HepG2 (cell line): ENCODE results near the gene PPP4R1. TPM values are rescaled to one million over a fixed set of nuclear protein-coding genes. Genes with fewer than 3 reads are reported as not detected.
A peak's percentile ranks its signal among the peaks of the same experiment; 100 is the strongest.

Experiments used
- ATAC-seq: fragments of 200-7000 bp; cut with Tn5 transposase; 3 replicates; pipeline ENCODE4 v1.9.1; 2020; ENCODE audit warnings: mild to moderate bottlenecking, moderate library complexity
- BruUV-seq: library from RNA; stranded (reverse); fragments of 400-500 nt; replicated peaks from 2 replicates; lab custom pipeline; 2021; lab: Mats Ljungman, UMichigan
- CTCF ChIA-PET: fragments of 300-600 bp; formaldehyde crosslinking; extraction: SDS; loops from one replicate; lab custom pipeline; 2021; ENCODE audit warnings: low total read pairs, inconsistent platforms, low intra/inter-chr PET ratio; lab: Yijun Ruan, JAX
- POLR2A ChIA-PET: fragments of 350-600 bp; sonication (Branson Sonifier 250); formaldehyde crosslinking; loops from one replicate; lab custom pipeline; 2020; ENCODE audit warnings: antibody characterized with exemption, inconsistent platforms; lab: Yijun Ruan, JAX
- DNase-seq: peaks from one replicate; pipeline ENCODE4 v3.0.0-alpha.2; 2015; ENCODE audit warnings: low spot score
- FAIRE-seq: peaks from 3 replicates; lab custom pipeline; 2011; peaks lifted over from hg19 to GRCh38; lab: Jason Lieb, UNC
- H2AFZ ChIP-seq: one replicate; pipeline ENCODE4 v1.6.1; 2011; ENCODE audit warnings: low read length, inconsistent platforms
- H3K27ac ChIP-seq: fragments of 300-600 bp; 3 replicates; pipeline ENCODE4 v1.8.0; 2011; ENCODE audit warnings: mixed run types, mild to moderate bottlenecking, mixed read lengths, low read length, inconsistent platforms; ENCODE audit not compliant: insufficient read depth; ENCODE audit errors: extremely low read length
- H3K27me3 ChIP-seq, 2 experiments: fragments of 200-600 bp in 1 of 2; 2 replicates in 1 of 2; 3 replicates in 1 of 2; pipeline versions ENCODE4 v1.6.0 to v1.8.0; 2011; ENCODE audit warnings: low read length in 2 of 2, mild to moderate bottlenecking in 2 of 2, moderate library complexity in 2 of 2, inconsistent platforms in 1 of 2; ENCODE audit not compliant: insufficient read depth in 2 of 2, control insufficient read depth in 1 of 2
- H3K36me3 ChIP-seq, 2 experiments: fragments of 200-600 bp in 1 of 2; replicated peaks in 1 of 2; 2 replicates in 1 of 2; 3 replicates in 1 of 2; pipeline versions ENCODE4 v1.5.1 to v1.8.0; 2011; ENCODE audit warnings: low read length in 2 of 2, inconsistent platforms in 1 of 2; ENCODE audit not compliant: insufficient read depth in 2 of 2, control insufficient read depth in 1 of 2
- H3K4me1 ChIP-seq: 2 replicates; pipeline ENCODE4 v1.5.1; 2012; ENCODE audit warnings: low read length, inconsistent platforms; ENCODE audit not compliant: insufficient read depth
- H3K4me2 ChIP-seq: 2 replicates; pipeline ENCODE4 v1.6.0; 2011; ENCODE audit warnings: low read depth, low read length, inconsistent platforms
- H3K4me3 ChIP-seq, 3 experiments: fragments of 200-600 bp in 1 of 3; sonication (generic), shearing (Covaris generic) in 1 of 3; replicated peaks in 1 of 3; 2 replicates each; pipeline ENCODE4 v1.5.1; 2011 to 2016; ENCODE audit warnings: low read length in 3 of 3, inconsistent platforms in 2 of 3, low read depth in 2 of 3, mild to moderate bottlenecking in 2 of 3, control low read depth in 1 of 3, mixed read lengths in 1 of 3; ENCODE audit not compliant: insufficient read depth in 1 of 3
- H3K79me2 ChIP-seq: one replicate; pipeline ENCODE4 v1.6.1; 2011; ENCODE audit warnings: low read length, inconsistent platforms; ENCODE audit not compliant: insufficient read depth
- H3K9ac ChIP-seq: 2 replicates; pipeline ENCODE4 v1.6.0; 2011; ENCODE audit warnings: mild to moderate bottlenecking, low read depth, low read length, inconsistent platforms; ENCODE audit not compliant: insufficient read depth
- H3K9me3 ChIP-seq: 2 replicates; pipeline ENCODE4 v1.5.1; 2012; ENCODE audit warnings: mild to moderate bottlenecking, low read length
- H4K20me1 ChIP-seq: 2 replicates; pipeline ENCODE4 v1.6.0; 2011; ENCODE audit warnings: inconsistent platforms, mild to moderate bottlenecking, low read length, moderate library complexity; ENCODE audit not compliant: insufficient read depth
- MAF1 ChIP-seq: sonication (generic); formaldehyde crosslinking; IDR thresholded peaks from 2 replicates; pipeline ENCODE4 v1.5.0; 2020; ENCODE audit warnings: missing genetic modification reagents, borderline replicate concordance
- MAFF ChIP-seq: IDR thresholded peaks from 2 replicates; pipeline ENCODE4 v1.6.1; 2011; ENCODE audit warnings: low read depth, low read length, improper control_type of control experiment
- MAFK ChIP-seq, 2 experiments: IDR thresholded peaks in 1 of 2; conservative IDR thresholded peaks in 1 of 2; 2 replicates each; pipeline ENCODE4 v1.6.1; 2011; ENCODE audit warnings: improper control_type of control experiment in 2 of 2, low read length in 2 of 2
- SMC3 ChIP-seq: IDR thresholded peaks from 2 replicates; pipeline ENCODE4 v1.6.1; 2011; ENCODE audit warnings: low read length, improper control_type of control experiment
- SMYD3 ChIP-seq: sonication (generic); formaldehyde crosslinking; IDR thresholded peaks from 2 replicates; pipeline ENCODE4 v1.8.1; 2023; ENCODE audit warnings: mild to moderate bottlenecking, missing genetic modification reagents
- STAG1 ChIP-seq: sonication (generic); formaldehyde crosslinking; IDR thresholded peaks from 2 replicates; pipeline ENCODE4 v1.4.0; 2020; ENCODE audit warnings: missing genetic modification reagents
- ZNF552 ChIP-seq: sonication (generic); formaldehyde crosslinking; IDR thresholded peaks from 2 replicates; pipeline ENCODE4 v1.9.0; 2022; ENCODE audit warnings: missing genetic modification reagents, mild to moderate bottlenecking, borderline replicate concordance
- ZNF747 ChIP-seq: sonication (generic); formaldehyde crosslinking; IDR thresholded peaks from 2 replicates; pipeline ENCODE4 v1.8.1; 2023; ENCODE audit warnings: missing genetic modification reagents, mild to moderate bottlenecking, borderline replicate concordance
- ZNF891 ChIP-seq: sonication (generic); formaldehyde crosslinking; IDR thresholded peaks from 2 replicates; pipeline ENCODE4 v1.5.0; 2020; ENCODE audit warnings: mild to moderate bottlenecking, missing genetic modification reagents
- WGBS: methylation state at CpG from one replicate; pipeline ENCODE4 v1.1.6; 2017; ENCODE audit warnings: low lambda C conversion rate; 5-methylcytosine and 5-hydroxymethylcytosine counted together
- in situ Hi-C: cut with HindIII; loops from 2 replicates; pipeline ENCODE4 v1.10.0; 2017; ENCODE audit warnings: low pct_unique_long_range_greater_than_20kb; ENCODE audit not compliant: extremely low pct_ligation_motif_present
- intact Hi-C: fragments of 100-400 bp; cut with micrococcal nuclease; formaldehyde crosslinking; loops from one replicate; pipeline ENCODE4 v1.10.0; 2022; ENCODE audit not compliant: unreplicated experiment
- polyA plus RNA-seq, 8 experiments: library from polyadenylated mRNA; depleted of rRNA in 3 of 8; stranded (reverse) in 7 of 8; unstranded in 1 of 8; fragments of >200 nt; fragmentation: Illumina TruSeq in 4 of 8; extraction: Trizol in 4 of 8; gene quantifications; 2 replicates each; pipeline versions ENCODE4 v1.2.1 to v1.2.3, GENCODE V29; 2011 to 2016; ENCODE audit warnings: low read depth in 4 of 8, missing spikeins in 1 of 8, mixed read lengths in 1 of 8; ENCODE audit not compliant: insufficient read depth in 1 of 8
- total RNA-seq, 5 experiments: library from RNA; depleted of rRNA; stranded (reverse); fragments of >200 nt; fragmentation: Illumina TruSeq; extraction: Trizol; gene quantifications; 2 replicates each; pipeline ENCODE4 v1.2.3, GENCODE V29; 2016; ENCODE audit warnings: low read depth in 1 of 5
- TF ChIP-seq, protein P1 (sequence below): sonication (generic); formaldehyde crosslinking; conservative IDR thresholded peaks from 2 replicates; pipeline ENCODE4 v1.4.0; 2020; ENCODE audit warnings: missing genetic modification reagents
- TF ChIP-seq, protein P2 (sequence below): sonication (generic); formaldehyde crosslinking; IDR thresholded peaks from 2 replicates; pipeline ENCODE4 v1.5.0; 2020; ENCODE audit warnings: mild to moderate bottlenecking, missing genetic modification reagents, moderate library complexity

PPP4R1 gene
- total and polyA plus RNA-seq, 2 of the 13 experiments (the other 11 are each of a cell fraction or from before 2014, with no cell fraction given) = 66.5 to 72.4 TPM

DNA sequence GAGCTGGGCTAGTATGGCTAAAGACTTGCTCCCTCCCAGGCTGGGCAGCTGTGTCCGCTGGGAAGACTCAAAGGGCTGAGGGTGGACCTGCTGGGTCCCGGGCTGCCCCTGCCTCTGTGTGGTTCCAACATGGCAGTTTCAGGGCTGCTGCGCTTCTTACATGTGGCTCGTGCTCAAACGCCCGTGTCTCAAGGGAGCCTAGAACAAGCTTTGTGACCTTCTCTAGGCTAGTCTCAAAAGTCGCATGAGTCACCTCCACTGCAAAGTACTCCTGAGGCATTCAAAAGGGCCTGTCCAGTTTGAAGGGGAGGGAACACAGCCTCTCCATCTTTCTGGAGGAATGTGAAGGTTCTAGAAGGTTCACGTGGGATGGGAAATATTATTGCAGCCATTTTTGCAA is 49.0 kb upstream of the PPP4R1 start:
- intact Hi-C loops (no loop called here), in situ Hi-C loops (no loop called here)
- Histone ChIP-seq H3K36me3 (no peaks in the 10 kb centered on the region), H3K27me3 (peaks cover 0 to 3% of the 10 kb centered on the region in 2 experiments; a peak in 1 of 5 replicates), H3K4me2 (no peak overlapping the region), H3K4me3 (no peak overlapping the region), H4K20me1 (no peaks in the 10 kb centered on the region), H3K9me3 (no peaks in the 10 kb centered on the region), H3K27ac (no peak overlapping the region), H3K4me1 (peaks cover 16% of the 10 kb centered on the region), H3K79me2 (no peaks in the 10 kb centered on the region), H2AFZ (no peak overlapping the region), H3K9ac (no peak overlapping the region)
- ATAC-seq (no peak), DNase-seq (no peak), FAIRE-seq (no peak)
- 56% methylated on average over 6 of the region's 8 CpGs for WGBS
- ChIA-PET CTCF (no interaction called here), POLR2A (no interaction called here)
- no peak for TF ChIP-seq ZNF552 (CRISPR knock-in tag)
- TF ChIP-seq MAF1 (CRISPR knock-in tag) = no peak
- TF ChIP-seq, protein P1, sequence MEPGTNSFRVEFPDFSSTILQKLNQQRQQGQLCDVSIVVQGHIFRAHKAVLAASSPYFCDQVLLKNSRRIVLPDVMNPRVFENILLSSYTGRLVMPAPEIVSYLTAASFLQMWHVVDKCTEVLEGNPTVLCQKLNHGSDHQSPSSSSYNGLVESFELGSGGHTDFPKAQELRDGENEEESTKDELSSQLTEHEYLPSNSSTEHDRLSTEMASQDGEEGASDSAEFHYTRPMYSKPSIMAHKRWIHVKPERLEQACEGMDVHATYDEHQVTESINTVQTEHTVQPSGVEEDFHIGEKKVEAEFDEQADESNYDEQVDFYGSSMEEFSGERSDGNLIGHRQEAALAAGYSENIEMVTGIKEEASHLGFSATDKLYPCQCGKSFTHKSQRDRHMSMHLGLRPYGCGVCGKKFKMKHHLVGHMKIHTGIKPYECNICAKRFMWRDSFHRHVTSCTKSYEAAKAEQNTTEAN = no peak
- no peak for TF ChIP-seq ZNF747 (CRISPR knock-in tag)
- BruUV-seq = no TSS peak

DNA sequence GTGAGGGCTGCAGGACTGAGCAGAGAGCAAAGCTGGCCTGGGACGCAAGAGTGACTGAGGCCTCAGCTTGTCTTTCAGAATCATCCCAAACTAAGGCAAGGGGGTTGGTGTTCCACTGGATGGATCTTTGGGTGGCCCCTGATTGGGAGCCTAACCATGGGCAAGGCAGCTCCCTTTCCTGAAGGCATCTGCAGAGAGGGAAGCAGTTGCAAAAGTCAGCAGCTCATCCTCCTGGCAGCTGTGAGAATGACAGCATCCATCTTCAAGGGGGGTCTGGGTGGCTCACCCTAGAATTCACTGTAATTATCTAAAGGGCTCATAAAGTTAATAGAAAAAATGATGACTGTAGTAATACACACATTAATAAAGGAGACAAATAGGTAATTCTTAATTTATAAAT is 47.2 kb upstream of the PPP4R1 start:
- no peak for ATAC-seq
- Histone ChIP-seq H3K27me3 (peaks cover 0 to 3% of the 10 kb centered on the region in 2 experiments; a peak in 1 of 5 replicates), H3K4me1 (peaks cover 16% of the 10 kb centered on the region), H3K79me2 (no peaks in the 10 kb centered on the region), H3K4me2 (no peak overlapping the region), H4K20me1 (no peaks in the 10 kb centered on the region), H3K9ac (no peak overlapping the region), H2AFZ (no peak overlapping the region), H3K4me3 (no peak overlapping the region), H3K9me3 (no peaks in the 10 kb centered on the region), H3K27ac (no peak overlapping the region), H3K36me3 (no peaks in the 10 kb centered on the region)
- DNase-seq = no peak
- ChIA-PET POLR2A (interaction anchor here (1.4 kb wide), 1 partner anchor 12 kb away, joined by 4 read pairs; no protein-coding TSS in a partner anchor), CTCF (no interaction called here)
- in situ Hi-C loops (no loop called here), intact Hi-C loops (no loop called here)
- 29% methylated on average over 1 of the region's 1 CpG for WGBS
- no TSS peak for BruUV-seq
- FAIRE-seq = no peak
- peak; percentile 28; the same call in 1 of the 2 replicates for TF ChIP-seq SMC3
- TF ChIP-seq MAFK (conservative IDR thresholded peaks at IDR 0.05 in 1 of 2, IDR thresholded peaks at IDR 0.05 in 1 of 2; ENCODE audit: low read length in 2 of 2) = peak in 1 of 2 experiments; percentile 39; a peak in 1 of 4 replicates
- peak; percentile 30; the same call in 1 of the 2 replicates for TF ChIP-seq STAG1
- no peak for TF ChIP-seq ZNF891
- TF ChIP-seq MAFF = 0 out of 2 replicates have a peak, but pooled peaks have one; percentile 16
- no peak for TF ChIP-seq SMYD3 (CRISPR knock-in tag)
- TF ChIP-seq, protein P2, sequence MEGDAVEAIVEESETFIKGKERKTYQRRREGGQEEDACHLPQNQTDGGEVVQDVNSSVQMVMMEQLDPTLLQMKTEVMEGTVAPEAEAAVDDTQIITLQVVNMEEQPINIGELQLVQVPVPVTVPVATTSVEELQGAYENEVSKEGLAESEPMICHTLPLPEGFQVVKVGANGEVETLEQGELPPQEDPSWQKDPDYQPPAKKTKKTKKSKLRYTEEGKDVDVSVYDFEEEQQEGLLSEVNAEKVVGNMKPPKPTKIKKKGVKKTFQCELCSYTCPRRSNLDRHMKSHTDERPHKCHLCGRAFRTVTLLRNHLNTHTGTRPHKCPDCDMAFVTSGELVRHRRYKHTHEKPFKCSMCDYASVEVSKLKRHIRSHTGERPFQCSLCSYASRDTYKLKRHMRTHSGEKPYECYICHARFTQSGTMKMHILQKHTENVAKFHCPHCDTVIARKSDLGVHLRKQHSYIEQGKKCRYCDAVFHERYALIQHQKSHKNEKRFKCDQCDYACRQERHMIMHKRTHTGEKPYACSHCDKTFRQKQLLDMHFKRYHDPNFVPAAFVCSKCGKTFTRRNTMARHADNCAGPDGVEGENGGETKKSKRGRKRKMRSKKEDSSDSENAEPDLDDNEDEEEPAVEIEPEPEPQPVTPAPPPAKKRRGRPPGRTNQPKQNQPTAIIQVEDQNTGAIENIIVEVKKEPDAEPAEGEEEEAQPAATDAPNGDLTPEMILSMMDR = peak; percentile 35; the same call in 1 of the 2 replicates
